Activated CD4-positive, alpha-beta T cell treated with anti-CD3 and anti-CD28 coated beads, Interleukin-2, amount 50 U/mL, for 48 hours (primary cell): Measurements from ENCODE around the gene GNB4.

Source experiments
- DNase-seq, 2 experiments: peaks; one replicate each; pipeline ENCODE4 v3.0.0-alpha.2; 2020

GNB4 gene

GRCh38 chr3:179432021-179432420 lies 19.2 kb downstream of the GNB4 start:
- no peak for DNase-seq

- DNase-seq: no peak
Observed at GRCh38 chr3:179430277-179430870, 20.9 kb downstream of the GNB4 start.

GRCh38 chr3:179428876-179429548 lies 22.3 kb downstream of the GNB4 start:
- DNase-seq: no peak

- DNase-seq: no peak
Observed at GRCh38 chr3:179425075-179425474, 26.2 kb downstream of the GNB4 start.

GRCh38 chr3:179421500-179421899 lies 29.8 kb downstream of the GNB4 start:
- no peak for DNase-seq

- no peak for DNase-seq
Observed at GRCh38 chr3:179418610-179419009, 32.7 kb downstream of the GNB4 start.

GRCh38 chr3:179416681-179417080 lies 34.6 kb downstream of the GNB4 start:
- DNase-seq: no peak

GRCh38 chr3:179415377-179415776 lies 35.9 kb downstream of the GNB4 start:
- no peak for DNase-seq

- no peak for DNase-seq
Observed at GRCh38 chr3:179414804-179415203, 36.5 kb downstream of the GNB4 start.

GRCh38 chr3:179410999-179411398 lies 40.3 kb downstream of the GNB4 start:
- DNase-seq: no peak

GRCh38 chr3:179410331-179410730 lies 40.9 kb downstream of the GNB4 start:
- no peak for DNase-seq

- no peak for DNase-seq
Observed at GRCh38 chr3:179404307-179404706, 47.0 kb downstream of the GNB4 start.

GRCh38 chr3:179402963-179403362 lies 48.3 kb downstream of the GNB4 start:
- no peak for DNase-seq

GRCh38 chr3:179401561-179401960 lies 49.7 kb downstream of the GNB4 start:
- DNase-seq: no peak

- no peak for DNase-seq
Observed at GRCh38 chr3:179398574-179399231, 52.6 kb downstream of the GNB4 start.

GRCh38 chr3:179391906-179392305 lies 59.4 kb downstream of the GNB4 start:
- DNase-seq: no peak

GRCh38 chr3:179376474-179376873 lies 74.8 kb downstream of the GNB4 start:
- no peak for DNase-seq

- DNase-seq: no peak
Observed at GRCh38 chr3:179375091-179375999, 75.9 kb downstream of the GNB4 start.

GRCh38 chr3:179373938-179374337 lies 77.3 kb downstream of the GNB4 start:
- no peak for DNase-seq

GRCh38 chr3:179369621-179370020 lies 81.6 kb downstream of the GNB4 start:
- DNase-seq: no peak

- no peak for DNase-seq
Observed at GRCh38 chr3:179363332-179363731, 87.9 kb downstream of the GNB4 start.

- no peak for DNase-seq
Observed at GRCh38 chr3:179355996-179356395, 95.3 kb downstream of the GNB4 start.

GRCh38 chr3:179348325-179349013 lies 102.8 kb downstream of the GNB4 start:
- no peak for DNase-seq
